8988T (cell line): ENCODE measurements around the gene ANO8.
"Not testable (repeated sequence)": the region's sequence is repeated elsewhere in the genome, so short reads cannot be mapped to it uniquely, and the experiment has no call there.

Experiments
- DNase-seq: peaks from one replicate; pipeline ENCODE4 v3.0.0; 2011

Gene ANO8

GRCh38 chr19:17285415-17286135 lies 49.1 kb downstream of the ANO8 start:
- no peak for DNase-seq

- no peak for DNase-seq
These were observed 51.1 kb downstream of the ANO8 start for GRCh38 chr19:17283504-17283996.

GRCh38 chr19:17282488-17283125 lies 52.0 kb downstream of the ANO8 start:
- peak; percentile 96 for DNase-seq

- DNase-seq, result no peak
These were observed 53.0 kb downstream of the ANO8 start, which contains the start of gene ANKLE1 for GRCh38 chr19:17281391-17282304. ANKLE1 (plus strand) TSS chr19:17281901; CDS start chr19:17281921, 20 bp downstream.

- DNase-seq, result no peak
These were observed 55.2 kb downstream of the ANO8 start for GRCh38 chr19:17279436-17279835.

GRCh38 chr19:17275441-17276175 lies 59.0 kb downstream of the ANO8 start:
- DNase-seq, result no peak

GRCh38 chr19:17274892-17275291 lies 59.8 kb downstream of the ANO8 start:
- DNase-seq, result not testable (repeated sequence)
